Fibroblast of peridontal ligament (primary cell): ENCODE data around the gene BMP5.

Experiments used
- DNase-seq: peaks from one replicate; pipeline ENCODE4 v3.0.0-alpha.2; 2010; ENCODE audit errors: extremely low read depth

BMP5 gene

DNA sequence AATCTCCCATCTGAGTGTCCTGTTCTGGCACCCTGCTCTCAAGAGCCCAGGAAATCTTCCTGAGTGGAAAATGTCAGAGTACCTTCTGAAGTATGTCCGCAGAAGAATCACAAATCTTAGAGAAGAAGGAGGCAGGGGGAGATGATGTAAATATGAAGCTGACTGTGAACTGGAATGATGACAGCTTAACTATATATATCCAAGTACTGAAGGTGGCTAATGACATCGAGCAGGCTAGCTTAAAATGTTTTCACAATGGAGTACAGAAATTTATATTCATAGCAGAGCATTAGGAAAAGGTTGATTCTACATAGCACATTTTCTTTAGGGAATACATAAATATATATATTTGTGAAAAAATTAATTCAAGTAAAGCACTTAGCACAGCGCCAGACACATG is 64.3 kb downstream of the BMP5 start:
- no peak for DNase-seq

GRCh38 chr6:55802259-55802658 is 73.1 kb downstream of the BMP5 start:
- no peak for DNase-seq

- DNase-seq: no peak
Observed at GRCh38 chr6:55798571-55798970, 76.8 kb downstream of the BMP5 start.

DNA sequence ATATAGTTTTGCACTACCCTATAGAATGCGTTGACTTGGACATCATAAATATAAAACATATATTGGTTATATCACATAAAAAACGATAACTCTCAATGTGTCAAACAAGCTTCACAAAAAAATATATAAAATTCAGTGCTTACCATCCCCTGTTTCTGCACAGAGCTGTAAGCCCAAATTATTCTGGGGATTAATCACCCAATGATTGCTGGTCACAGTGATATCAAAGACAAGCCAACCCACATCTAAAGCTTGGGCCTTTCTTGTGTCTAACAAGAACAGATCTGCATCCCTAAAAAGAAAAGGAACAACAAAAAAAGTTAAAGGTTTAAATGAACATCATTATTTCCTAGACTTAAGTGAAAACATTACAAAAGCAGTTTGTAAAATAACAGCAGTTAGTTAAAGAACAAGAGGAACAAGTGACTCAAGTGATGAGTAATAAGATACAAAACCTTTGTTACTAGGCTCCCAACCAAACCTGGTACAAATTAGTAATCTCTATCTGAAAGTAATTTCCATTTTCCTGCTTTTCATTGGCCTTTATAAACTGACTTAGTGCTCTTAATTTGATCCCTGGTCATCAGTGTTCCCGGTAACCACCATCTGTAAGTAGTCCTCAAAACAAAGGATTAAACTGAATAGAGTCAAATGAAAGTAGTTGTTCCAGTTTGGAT is 81.1 kb downstream of the BMP5 start:
- DNase-seq: peak; percentile 85

- no peak for DNase-seq
Observed at GRCh38 chr6:55785273-55785672, 90.1 kb downstream of the BMP5 start.

GRCh38 chr6:55782275-55782674 is 93.1 kb downstream of the BMP5 start:
- no peak for DNase-seq

DNA sequence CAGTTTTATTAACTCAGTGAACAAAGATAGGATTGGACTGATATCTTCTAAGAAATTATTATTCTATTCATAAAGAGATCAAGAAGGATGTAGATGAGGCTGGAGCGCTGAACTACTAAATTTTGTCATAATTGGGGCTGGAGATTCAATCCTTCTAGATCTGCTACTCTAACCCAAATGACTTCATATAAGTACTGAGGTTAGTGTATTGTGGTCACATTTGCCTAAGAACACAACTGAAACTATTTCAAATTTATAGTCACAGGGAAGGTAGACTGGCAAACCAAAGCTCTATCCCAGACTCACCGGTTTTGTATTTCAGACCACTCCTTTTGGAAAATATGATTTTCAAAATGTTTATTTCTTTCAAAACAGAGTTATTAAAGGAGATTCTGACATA is 96.7 kb downstream of the BMP5 start:
- DNase-seq: no peak

DNA sequence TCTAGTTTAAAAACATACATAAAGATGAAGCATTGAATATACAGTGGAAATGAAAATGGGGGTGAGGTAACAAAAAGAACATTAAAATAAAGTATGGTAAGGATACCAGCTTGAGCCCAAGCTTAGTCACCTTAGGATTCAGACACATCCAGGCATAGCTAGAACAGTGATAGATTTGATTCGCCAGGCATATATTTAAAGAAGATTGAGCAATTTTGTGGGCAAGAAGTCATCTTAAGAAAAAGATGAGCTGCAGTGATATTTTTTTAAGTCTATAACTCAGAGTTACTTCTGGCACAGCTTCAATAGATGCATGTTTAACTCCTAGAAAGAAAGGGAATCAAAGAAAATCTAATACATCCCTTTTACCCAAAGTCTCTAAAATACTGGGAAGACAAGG is 97.9 kb downstream of the BMP5 start:
- peak; percentile 54 for DNase-seq

GRCh38 chr6:55776113-55776512 is 99.3 kb downstream of the BMP5 start:
- DNase-seq: no peak

GRCh38 chr6:55775029-55775318 is 100.4 kb downstream of the BMP5 start:
- no peak for DNase-seq

DNA sequence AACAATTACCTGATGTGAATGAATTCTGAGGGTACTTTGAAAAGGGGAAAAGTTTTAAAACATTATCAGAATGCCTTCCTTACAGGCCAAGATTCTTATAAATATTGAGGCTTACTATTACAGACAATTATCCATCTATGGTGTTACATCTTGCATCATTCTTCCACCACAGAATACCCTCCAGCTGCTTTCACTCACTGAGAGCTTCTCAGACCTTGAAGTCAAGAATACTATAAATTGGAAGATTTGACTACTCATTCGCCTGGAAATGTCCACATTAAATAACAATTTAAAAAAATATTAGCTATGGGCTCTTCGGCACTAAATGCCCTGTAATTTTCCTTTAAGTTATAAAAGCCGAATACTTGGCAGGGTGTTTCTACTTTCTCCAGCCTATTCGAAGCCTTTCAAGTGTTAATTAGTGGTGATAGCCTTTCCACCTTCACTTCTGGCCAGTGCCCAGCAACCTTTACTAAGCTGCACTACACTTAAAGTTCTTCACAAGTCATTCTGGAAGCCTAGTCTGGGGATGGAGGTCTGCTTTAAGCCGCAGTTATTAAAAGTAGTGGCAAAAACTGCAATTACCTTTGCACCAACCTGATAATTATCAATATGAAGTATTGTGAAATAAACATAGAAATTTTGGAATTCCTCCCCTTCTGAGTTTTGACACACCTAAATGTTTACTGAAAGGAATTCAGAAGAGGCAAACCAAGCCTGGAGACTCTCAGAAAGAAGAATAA is 100.9 kb downstream of the BMP5 start:
- no peak for DNase-seq

DNA sequence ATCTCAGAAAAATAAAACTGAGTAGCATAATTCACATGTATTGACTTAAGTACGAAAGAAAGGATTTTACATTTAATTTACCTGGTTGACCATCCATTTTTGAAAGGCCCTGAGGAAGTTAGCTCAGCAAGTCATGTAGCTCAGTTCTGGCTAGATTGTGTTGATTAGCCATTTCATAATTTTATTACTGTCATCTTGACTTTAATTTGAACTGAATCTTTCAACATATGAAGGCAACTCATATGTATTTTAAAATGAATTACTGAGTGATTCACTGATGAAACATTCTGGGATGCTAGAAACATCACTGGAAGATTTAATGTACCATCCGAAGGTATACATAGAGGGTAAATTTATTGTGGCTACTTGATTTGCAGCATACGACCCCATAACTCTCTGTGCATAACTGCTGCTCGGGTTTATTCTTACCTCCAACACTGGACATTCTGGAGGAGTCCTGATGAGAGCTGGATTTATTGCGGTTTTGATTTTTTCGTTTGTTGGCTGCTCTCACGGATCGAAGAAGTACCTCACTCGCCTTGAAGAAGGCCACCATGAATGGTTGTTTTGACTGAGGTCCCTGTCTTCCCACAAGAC is 101.7 kb downstream of the BMP5 start:
- no peak for DNase-seq

DNA sequence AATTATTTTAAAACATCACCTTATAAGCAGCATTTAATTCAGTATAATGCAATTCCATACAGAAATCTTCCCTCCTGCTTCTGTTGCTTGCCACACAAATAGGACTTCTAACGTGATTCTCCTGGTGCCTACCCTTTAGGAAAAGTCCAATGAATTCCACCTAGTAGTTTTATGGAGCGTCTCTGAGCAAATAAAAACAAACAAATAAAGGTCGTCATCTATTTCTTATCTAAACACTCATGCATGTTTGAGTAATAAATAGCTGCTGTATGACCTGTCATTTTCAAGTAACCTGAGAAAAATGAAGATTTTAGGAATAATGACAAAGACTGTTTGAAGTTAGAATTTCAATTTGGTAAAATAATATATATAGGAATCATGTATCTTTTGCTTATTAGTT is 102.7 kb downstream of the BMP5 start:
- DNase-seq: no peak

GRCh38 chr6:55759536-55759935 is 115.9 kb downstream of the BMP5 start:
- DNase-seq: no peak

DNA sequence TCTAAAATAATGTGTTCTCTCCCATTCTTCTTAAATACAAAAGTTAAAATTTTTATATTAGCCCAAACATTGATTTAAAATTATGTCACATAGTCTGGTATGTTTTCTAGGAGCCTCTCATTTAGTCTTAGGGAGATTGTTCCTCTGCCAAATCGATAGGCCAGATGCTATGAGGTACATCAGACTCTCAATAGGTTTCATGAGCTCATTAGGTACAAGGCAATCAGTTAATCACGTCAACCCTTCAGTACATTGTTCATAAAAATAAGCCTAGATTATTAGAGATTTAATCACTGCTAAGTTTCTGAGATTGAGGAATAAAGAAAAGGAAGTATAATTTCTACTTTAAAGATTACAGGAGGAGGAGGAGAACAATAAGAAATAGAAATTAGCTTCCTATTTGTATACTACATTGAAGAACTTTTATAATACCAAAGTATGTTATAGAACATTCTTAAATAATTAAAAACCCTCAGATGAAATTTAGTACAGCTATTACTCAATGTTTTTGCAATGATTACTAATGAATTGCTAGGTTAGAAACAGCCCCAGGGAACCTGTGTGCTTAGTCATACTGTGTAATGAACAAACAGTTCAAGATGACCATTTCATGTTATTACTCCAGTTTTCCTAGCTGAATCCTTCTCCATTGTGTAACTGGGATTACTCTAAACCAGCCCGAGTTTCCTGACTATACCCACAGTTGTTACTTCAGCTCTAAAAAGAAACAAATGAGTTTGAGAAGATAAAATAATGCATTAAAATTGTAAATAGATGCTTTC is 117.0 kb downstream of the BMP5 start:
- DNase-seq: peak; percentile 92

GRCh38 chr6:55756531-55757031 is 118.8 kb downstream of the BMP5 start:
- DNase-seq: no peak

- no peak for DNase-seq
Observed at GRCh38 chr6:55748880-55749279, 126.5 kb downstream of the BMP5 start.

- DNase-seq: no peak
Observed at GRCh38 chr6:55746473-55746872, 128.9 kb downstream of the BMP5 start.

GRCh38 chr6:55734256-55734655 is 141.1 kb downstream of the BMP5 start:
- no peak for DNase-seq

- DNase-seq: no peak
Observed at GRCh38 chr6:55729665-55730064, 145.7 kb downstream of the BMP5 start.

DNA sequence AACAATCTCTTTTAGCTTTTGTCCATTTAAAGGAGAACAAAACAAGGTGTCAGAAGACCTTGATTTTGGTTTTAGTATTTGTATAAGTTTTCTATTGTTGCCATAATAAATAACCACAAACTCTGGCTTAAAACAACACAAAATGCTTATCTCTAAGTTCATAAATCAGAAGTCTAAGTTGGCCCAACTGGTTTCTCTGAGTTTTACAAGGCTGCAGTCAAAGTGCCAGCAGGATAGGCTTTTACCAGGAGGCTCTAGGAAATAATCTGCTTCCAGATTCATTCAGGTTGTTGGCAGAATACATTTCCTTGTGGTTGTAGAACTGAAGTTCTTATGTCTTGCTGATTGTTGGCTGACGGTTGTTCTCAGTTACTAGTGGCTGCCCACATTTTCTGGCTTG is 149.2 kb downstream of the BMP5 start:
- no peak for DNase-seq

DNA sequence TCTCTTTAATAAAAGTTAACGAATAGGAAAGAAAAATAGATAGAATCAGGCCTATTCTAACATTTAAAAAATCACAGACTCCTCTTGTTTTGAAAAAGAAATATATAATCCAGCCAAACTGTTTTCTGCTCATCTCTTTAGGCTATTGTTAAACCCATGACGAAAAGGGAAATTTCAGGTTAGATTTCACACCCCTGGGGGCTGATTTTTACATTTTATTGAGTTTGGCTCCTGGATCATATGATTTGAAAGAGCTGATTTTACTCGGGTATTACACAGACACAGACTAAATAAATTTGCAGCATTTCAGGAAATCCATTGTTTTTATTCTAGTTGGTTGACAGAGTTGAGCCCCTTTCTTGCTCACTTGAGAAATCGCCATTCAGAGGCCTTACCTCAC is 160.6 kb downstream of the BMP5 start:
- DNase-seq: no peak
